Coronary artery (tissue), 2 donors: ENCODE data around the gene PCDH15.
"Not testable (repeated sequence)": the region's sequence is repeated elsewhere in the genome, so short reads cannot be mapped to it uniquely, and the experiment has no call there.

Source experiments
- DNase-seq: peaks from one replicate; pipeline ENCODE4 v3.0.0-alpha.2; 2017; ENCODE audit warnings: low spot score
- H3K27ac ChIP-seq, 2 donors: fragments of 200-600 bp; sonication (generic); one replicate each; pipeline ENCODE4 v1.5.1; 2016 to 2019
- H3K4me3 ChIP-seq: fragments of 200-600 bp; sonication (generic); 2 replicates; pipeline ENCODE4 v1.5.1; 2016; ENCODE audit warnings: mild to moderate bottlenecking, moderate library complexity
- CTCF ChIP-seq: fragments of 200-600 bp; sonication (generic); IDR thresholded peaks from one replicate; pipeline ENCODE4 v1.5.1; 2019; ENCODE audit warnings: antibody characterized with exemption

Gene PCDH15

GRCh38 chr10:53977267-53977666, 823.8 kb downstream of the PCDH15 start:
- no peak for TF ChIP-seq CTCF
- H3K4me3 ChIP-seq, result no peak overlapping the region
- no peak overlapping the region for H3K27ac ChIP-seq
- DNase-seq, result no peak

GRCh38 chr10:53957401-53957800, 843.6 kb downstream of the PCDH15 start:
- Histone ChIP-seq H3K27ac (no peak overlapping the region), H3K4me3 (no peak overlapping the region)
- no peak for DNase-seq
- TF ChIP-seq CTCF, result no peak

DNA sequence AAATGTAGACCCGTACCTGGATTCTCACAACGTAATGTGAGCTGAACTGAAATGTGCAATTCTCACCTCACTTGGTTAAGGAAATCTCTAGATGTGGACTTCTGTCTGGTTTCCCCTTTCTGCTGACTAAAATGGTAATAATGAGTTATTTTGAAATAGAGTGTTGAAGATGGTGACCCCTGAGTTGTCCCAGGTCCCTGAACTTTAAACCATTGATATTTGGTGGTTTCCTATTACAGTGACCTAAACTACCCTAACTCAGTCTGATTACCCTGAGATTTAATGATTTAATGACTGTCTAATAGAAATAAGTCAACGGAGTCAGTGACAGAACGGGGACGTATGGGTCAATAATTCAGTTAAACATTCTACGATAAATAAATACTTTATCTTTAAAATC, 845.9 kb downstream of the PCDH15 start:
- no peak overlapping the region for H3K27ac ChIP-seq
- no peak for DNase-seq
- no peak overlapping the region for H3K4me3 ChIP-seq
- TF ChIP-seq CTCF, result no peak

- H3K27ac ChIP-seq, result no peak overlapping the region
- DNase-seq, result no peak
- H3K4me3 ChIP-seq, result no peak overlapping the region
- no peak for TF ChIP-seq CTCF
Observed at GRCh38 chr10:53952698-53953630, 848.1 kb downstream of the PCDH15 start.

DNA sequence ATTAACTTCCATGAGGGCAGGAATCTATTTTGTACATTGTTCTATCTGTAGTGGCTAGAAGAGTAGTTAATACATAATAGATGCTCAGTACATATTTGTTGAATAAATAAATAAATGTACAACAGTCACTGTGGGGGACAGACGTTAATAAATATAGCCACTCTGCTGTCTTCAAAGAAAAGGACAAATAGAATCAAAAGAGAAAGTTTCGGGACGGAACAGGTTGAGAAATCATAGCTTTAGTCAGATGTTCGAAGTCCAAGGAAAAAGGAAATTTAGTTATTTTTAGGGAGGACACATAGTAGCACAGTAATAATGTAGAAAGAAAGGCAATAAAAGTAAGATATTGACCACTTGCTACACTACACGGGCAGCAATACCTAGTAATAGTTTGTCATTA, 861.4 kb downstream of the PCDH15 start:
- no peak for TF ChIP-seq CTCF
- no peak overlapping the region for H3K4me3 ChIP-seq
- no peak overlapping the region for H3K27ac ChIP-seq
- DNase-seq, result no peak

GRCh38 chr10:53930648-53931047, 870.4 kb downstream of the PCDH15 start:
- H3K4me3 ChIP-seq, result no peak overlapping the region
- DNase-seq, result no peak
- no peak overlapping the region for H3K27ac ChIP-seq
- TF ChIP-seq CTCF, result no peak

DNA sequence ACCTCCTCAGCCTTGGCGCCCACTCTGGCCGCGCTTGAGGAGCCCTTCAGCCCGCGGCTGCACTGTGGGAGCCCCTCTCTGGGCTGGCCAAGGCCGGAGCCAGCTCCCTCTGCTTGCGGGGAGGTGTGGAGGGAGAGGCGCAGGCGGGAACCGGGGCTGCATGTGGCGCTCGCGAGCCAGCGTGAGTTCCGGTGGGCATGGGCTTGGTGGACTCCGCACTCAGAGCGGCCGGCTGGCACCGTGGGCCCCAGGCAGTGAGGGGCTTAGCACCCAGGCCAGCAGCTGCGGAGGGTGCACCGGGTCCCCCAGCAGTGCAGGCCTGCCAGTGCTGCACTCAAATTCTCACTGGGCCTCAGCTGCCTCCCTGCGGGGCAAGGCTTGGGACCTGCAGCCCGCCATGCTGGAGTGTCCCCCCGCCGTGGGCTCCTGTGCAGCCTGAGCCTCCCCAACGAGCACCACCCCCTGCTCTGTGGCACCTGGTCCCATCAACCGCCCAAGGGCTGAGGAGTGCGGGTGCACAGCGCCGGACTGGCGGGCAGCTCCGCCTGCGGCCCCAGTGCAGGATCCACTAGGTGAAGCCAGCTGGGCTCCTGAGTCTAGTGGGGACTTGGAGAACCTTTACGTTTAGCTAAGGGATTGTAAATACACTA, 876.9 kb downstream of the PCDH15 start:
- H3K27ac ChIP-seq, H3K4me3 ChIP-seq, DNase-seq: not testable (repeated sequence)
